ENCODE results near the gene DNPH1. TPM values are rescaled to one million over a fixed set of nuclear protein-coding genes. Genes with fewer than 3 reads are reported as not detected.

Gene DNPH1
- total RNA-seq, 1 experiment from 2014 or later, result 47.0 TPM

DNA sequence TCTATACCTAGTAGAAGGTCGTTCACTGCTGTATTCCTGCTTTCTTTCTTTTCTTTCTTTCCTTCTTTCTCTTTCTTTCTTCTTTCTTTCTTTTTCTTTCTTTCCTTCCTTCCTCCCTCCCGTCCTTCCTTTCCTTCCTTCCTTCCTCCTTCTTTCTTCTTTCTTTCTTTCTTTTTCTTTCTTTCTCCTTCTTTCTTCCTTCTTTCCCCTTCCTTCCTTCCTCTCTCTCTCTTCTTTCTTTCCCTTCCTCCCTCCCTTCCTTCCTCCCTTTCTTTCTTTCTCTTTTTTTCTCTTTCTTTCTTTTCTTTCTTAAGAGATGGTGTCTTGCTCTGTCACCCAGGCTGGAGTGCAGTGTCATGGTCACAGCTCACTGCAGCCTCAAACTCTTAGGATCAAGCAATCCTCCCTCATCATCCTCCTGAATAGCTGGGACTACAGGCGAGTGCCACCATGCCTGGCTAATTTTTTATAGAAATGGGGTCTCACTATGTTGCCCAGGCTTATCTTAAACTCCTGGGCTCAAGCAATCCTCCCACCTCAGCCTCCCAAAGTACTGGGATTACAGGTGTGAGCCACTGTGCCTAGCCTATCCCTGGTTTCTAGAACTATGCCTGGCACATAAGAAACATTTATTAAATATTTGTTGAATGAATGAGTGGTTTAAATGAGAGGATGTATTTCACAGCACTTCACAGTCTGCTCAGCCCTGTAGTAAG, 2.6 kb upstream of the DNPH1 start:
- H4K5ac ChIP-seq (ENCODE audit: insufficient read length, low read depth, low read length), result no peak overlapping the region
- no peak overlapping the region for H3K4ac ChIP-seq (ENCODE audit: low read depth, low read length)
- no peak overlapping the region for H2BK120ac ChIP-seq (ENCODE audit: low read depth, low read length, poor library complexity, severe bottlenecking)
- H3K9me3 ChIP-seq (ENCODE audit: control insufficient read depth, low read depth, low read length), result no peaks in the 10 kb centered on the region
- H2BK15ac ChIP-seq (ENCODE audit: low read depth, low read length), result no peak overlapping the region
- H4K8ac ChIP-seq (replicated peaks; ENCODE audit: insufficient read length, low read depth, low read length), result no peak overlapping the region
- no peak overlapping the region for H2AK5ac ChIP-seq (ENCODE audit: insufficient read length, low read length)
- no peaks in the 10 kb centered on the region for H4K20me1 ChIP-seq (ENCODE audit: control insufficient read depth, insufficient read depth, insufficient read length)
- peaks cover 9 to 11% of the 10 kb centered on the region in 2 experiments for H3K4me1 Mint-ChIP-seq
- H3K79me2 ChIP-seq (ENCODE audit: insufficient read depth, low read length), result no peaks in the 10 kb centered on the region
- H3K4me3 Mint-ChIP-seq, result no peak overlapping the region; a peak in 2 of 5 replicates
- H3K27me3 Mint-ChIP-seq (ENCODE audit: low read depth), result peaks cover 41% of the 10 kb centered on the region
- no peak overlapping the region for H3K14ac ChIP-seq (ENCODE audit: insufficient read depth, low read length)
- TF ChIP-seq, protein P1, sequence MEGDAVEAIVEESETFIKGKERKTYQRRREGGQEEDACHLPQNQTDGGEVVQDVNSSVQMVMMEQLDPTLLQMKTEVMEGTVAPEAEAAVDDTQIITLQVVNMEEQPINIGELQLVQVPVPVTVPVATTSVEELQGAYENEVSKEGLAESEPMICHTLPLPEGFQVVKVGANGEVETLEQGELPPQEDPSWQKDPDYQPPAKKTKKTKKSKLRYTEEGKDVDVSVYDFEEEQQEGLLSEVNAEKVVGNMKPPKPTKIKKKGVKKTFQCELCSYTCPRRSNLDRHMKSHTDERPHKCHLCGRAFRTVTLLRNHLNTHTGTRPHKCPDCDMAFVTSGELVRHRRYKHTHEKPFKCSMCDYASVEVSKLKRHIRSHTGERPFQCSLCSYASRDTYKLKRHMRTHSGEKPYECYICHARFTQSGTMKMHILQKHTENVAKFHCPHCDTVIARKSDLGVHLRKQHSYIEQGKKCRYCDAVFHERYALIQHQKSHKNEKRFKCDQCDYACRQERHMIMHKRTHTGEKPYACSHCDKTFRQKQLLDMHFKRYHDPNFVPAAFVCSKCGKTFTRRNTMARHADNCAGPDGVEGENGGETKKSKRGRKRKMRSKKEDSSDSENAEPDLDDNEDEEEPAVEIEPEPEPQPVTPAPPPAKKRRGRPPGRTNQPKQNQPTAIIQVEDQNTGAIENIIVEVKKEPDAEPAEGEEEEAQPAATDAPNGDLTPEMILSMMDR (conservative IDR thresholded peaks at IDR 0.05), result no peak
- no CpG with 5 or more reads among the region's 3 CpGs for WGBS (ENCODE audit: extremely low coverage, insufficient read length, low lambda C conversion rate)
- no peak overlapping the region for H2BK12ac ChIP-seq (ENCODE audit: insufficient read length, low read depth, low read length)
- no peak overlapping the region for H3T11ph ChIP-seq (ENCODE audit: low read length)
- H3K56ac ChIP-seq (ENCODE audit: insufficient read length, low read depth, low read length), result no peak overlapping the region
- H3K9ac ChIP-seq (ENCODE audit: extremely low read depth, insufficient read length, low read length), result no peak overlapping the region
- no peak overlapping the region for H2BK5ac ChIP-seq (ENCODE audit: insufficient read length, low read length)
- no peaks in the 10 kb centered on the region for H3K79me1 ChIP-seq (ENCODE audit: insufficient read depth, low read depth, low read length, poor library complexity, severe bottlenecking)
- no peak for DNase-seq
- H4K91ac ChIP-seq (ENCODE audit: insufficient read length, low read depth, low read length), result no peak overlapping the region
- H3K23ac ChIP-seq (ENCODE audit: insufficient read length, low read depth, low read length), result no peak overlapping the region
- no peak overlapping the region for H3K27ac Mint-ChIP-seq
- no peak overlapping the region for H2BK20ac ChIP-seq (ENCODE audit: low read depth, low read length, poor library complexity, severe bottlenecking)
- H3K27ac ChIP-seq (ENCODE audit: insufficient read length, low read depth, low read length), result no peak overlapping the region
- H2AFZ ChIP-seq (ENCODE audit: low read length), result no peak overlapping the region
- no peaks in the 10 kb centered on the region for H3K9me3 Mint-ChIP-seq
- no peaks in the 10 kb centered on the region for H3K23me2 ChIP-seq (ENCODE audit: insufficient read length, low read depth, low read length, poor library complexity, severe bottlenecking)
- H3K27me3 ChIP-seq (ENCODE audit: insufficient read depth, low read length), result peaks cover 6% of the 10 kb centered on the region; the same call in 1 of the 2 replicates
- H3K4me2 ChIP-seq (ENCODE audit: insufficient read depth, insufficient read length, low read length), result no peak overlapping the region
- H3K18ac ChIP-seq (ENCODE audit: insufficient read length, low read depth, low read length), result no peak overlapping the region
- H3K36me3 Mint-ChIP-seq (ENCODE audit: insufficient read depth in 1 of 3, low read depth in 3 of 3), result peaks cover 0 to 2% (median 0%) of the 10 kb centered on the region in 3 experiments; a peak in 1 of 7 replicates
- 0 out of 2 replicates have a peak, but pooled peaks cover 3% of the 10 kb centered on the region for H3K4me1 ChIP-seq (ENCODE audit: insufficient read depth, low read length)
